HG03066 (cell line): ENCODE results near the gene PDZD8.
A peak's percentile ranks its signal among the peaks of the same experiment; 100 is the strongest.

Source experiments
- ATAC-seq: cut with Tn5 transposase; IDR thresholded peaks from one replicate; pipeline ENCODE4 v1.9.1; 2021; ENCODE audit warnings: low read depth; ENCODE audit not compliant: unreplicated experiment

PDZD8 gene

GRCh38 chr10:117352724-117353123 is 22.5 kb downstream of the PDZD8 start:
- ATAC-seq = no peak

GRCh38 chr10:117351996-117352395 is 23.2 kb downstream of the PDZD8 start:
- ATAC-seq = no peak

DNA sequence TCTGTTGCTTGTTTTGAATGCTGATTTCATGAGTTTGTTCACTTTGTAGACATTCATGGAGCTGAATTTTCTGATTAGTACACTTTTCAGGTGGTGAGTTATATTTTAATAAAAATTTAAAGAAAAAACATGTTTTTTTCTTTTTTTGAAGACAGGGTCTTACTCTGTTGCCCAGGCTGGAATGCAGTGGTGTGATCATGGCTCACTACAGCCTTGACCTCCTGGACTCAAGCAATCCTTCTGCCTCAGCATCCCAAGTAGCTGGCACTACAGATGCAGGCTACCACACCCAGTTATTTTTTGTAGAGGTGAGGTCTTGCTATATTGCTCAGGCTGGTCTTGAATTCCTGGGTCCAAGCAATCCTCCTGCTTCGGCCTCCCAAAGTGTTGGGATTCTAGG is 23.7 kb downstream of the PDZD8 start:
- no peak for ATAC-seq

GRCh38 chr10:117350909-117351308 is 24.3 kb downstream of the PDZD8 start:
- ATAC-seq = peak; percentile 84

DNA sequence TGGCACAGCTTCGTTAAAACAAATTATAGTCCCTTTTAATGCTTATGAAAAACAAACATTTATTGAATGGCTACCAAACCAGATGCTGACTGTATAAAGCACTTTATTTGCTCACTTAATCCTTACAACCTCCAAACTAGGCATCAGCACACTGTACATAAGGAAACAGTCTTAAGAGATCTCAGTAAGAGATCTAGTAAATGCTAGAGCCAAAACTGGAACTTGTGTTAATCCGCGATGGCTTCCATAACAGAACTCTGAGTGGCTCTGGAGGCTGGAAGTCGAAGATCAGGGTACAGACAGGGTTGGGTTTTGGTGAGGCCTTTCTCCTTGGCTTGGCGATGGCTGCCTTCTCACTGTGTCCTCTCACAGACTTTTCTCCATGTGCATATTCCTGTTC is 27.0 kb downstream of the PDZD8 start:
- no peak for ATAC-seq

DNA sequence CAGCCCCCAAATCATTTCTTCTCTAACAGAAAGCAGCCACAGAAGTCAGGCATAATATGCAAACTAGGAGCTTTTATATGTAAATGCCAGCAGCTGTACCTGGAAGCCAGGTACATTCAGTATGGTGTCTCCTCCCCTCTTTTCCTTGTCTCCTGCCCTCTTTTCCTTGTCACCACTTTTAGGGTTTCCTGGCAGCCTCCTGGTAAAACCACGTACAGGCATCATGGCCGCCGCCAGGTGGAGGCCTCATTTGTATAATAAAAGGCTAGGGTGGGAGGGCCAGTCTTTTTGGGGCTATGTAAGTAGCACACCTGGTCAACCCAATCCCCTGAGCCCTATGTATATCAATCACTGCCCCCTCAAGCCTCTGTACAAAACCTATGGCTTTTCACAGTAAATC is 28.7 kb downstream of the PDZD8 start:
- no peak for ATAC-seq

- ATAC-seq = no peak
Observed at GRCh38 chr10:117345143-117345542, 30.1 kb downstream of the PDZD8 start.

- ATAC-seq = no peak
Observed at GRCh38 chr10:117342641-117343040, 32.6 kb downstream of the PDZD8 start.

DNA sequence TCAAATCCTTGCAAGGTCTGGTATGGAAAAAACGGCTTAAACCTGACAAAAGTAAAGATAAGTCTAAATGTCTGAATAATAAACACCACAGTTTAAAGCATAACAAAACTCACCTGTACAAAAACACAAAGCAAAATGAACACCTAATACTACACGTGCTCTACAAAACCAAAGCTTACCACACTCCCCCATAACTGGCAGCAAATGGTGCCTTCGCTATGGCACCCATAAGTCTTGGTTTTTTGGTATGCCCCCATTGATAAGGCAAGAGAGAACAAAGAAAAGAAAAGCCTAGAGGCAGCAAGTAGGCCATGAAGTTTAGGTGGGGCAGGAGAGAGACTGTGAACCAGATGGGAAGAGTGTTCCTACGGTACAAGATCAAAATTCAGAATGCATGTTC is 34.2 kb downstream of the PDZD8 start:
- ATAC-seq = no peak

GRCh38 chr10:117339979-117340378 is 35.3 kb downstream of the PDZD8 start:
- ATAC-seq = no peak

GRCh38 chr10:117339578-117339977 is 35.7 kb downstream of the PDZD8 start:
- ATAC-seq = no peak

- ATAC-seq = no peak
Observed at GRCh38 chr10:117334926-117335325, 40.3 kb downstream of the PDZD8 start.

GRCh38 chr10:117334066-117334465 is 41.2 kb downstream of the PDZD8 start:
- no peak for ATAC-seq

DNA sequence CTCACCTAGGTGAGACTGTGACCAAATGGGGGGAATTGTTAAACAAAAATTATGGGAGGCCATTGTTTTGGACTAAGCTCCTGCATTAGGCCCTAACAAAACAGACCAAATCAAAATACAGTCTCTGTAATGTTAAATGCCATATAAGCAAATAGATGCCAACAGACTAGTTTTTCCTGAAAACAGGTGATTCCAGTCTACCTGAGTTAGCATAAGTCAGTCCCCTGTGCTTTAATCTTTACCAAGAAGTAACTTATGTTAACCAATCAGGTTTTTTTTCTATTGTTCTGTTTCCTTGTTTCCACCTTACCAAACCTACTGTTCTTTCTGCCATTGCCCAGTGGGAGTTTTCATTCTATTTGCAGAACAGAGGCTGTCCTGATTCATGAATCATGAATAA is 48.0 kb downstream of the PDZD8 start:
- no peak for ATAC-seq

DNA sequence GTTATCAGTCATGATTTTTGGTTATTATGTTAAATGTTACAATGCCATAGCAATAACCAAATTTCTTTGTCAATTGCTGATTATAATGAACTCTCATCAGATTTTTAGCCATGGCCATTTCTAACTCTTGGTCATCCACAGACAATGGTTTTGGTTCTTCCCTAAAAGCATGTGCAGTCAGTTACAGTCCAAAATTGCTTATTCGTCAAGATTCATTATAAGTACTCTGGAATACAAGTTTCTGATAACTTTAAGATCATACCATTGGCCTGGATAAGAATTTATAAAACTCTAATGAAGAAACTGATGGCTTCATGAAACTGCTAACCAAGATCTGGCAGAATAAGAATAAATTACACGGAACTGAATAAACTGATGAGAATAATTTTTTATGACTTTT is 50.9 kb downstream of the PDZD8 start:
- ATAC-seq = no peak

DNA sequence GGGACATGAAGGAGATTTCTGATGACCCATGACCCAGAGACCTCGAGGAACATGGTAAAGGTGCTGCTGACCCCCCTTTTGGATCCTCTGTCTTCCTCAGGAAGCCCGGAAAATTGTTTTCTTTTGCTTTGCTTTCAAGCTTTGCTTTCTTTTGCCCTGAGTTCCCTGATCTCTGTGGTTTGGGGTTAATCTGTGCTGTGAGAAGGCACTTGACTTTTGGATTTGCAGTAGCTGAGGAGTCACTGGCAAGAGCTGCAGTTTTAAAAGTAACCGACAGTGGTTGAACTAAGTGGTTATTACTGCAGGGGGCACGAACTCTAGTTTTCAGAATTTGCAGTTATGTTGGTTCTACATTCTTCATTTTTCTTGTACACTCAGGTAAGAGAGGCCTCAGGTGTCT is 53.0 kb downstream of the PDZD8 start:
- ATAC-seq = no peak

DNA sequence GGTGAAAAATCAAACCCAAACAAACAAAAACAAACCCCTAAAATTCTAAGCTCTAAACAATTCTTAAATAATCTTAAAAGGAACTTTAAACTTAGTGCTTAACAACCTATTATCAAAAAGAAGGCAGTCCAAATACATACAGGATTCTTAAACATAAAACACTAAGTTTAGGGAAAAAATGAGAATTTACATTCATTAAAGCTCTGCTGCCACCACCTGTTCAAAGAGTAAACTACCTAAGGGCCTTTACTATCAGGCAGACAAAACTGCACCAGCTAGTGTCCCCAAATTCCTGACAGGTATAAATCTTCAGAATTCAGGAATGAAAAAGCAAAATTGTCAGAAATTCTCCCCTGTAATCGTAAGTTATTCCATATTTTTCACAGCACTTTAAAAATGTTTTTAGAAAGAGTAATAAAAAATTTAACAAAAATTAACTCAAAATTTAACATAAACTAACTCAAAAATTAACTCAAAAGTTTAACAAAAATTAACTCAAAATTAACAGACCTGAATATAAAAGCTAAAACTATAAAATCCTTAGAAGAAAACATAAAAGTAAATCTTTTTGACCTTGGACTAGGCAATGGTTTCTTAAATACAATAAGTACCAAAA is 55.1 kb downstream of the PDZD8 start:
- ATAC-seq = no peak

DNA sequence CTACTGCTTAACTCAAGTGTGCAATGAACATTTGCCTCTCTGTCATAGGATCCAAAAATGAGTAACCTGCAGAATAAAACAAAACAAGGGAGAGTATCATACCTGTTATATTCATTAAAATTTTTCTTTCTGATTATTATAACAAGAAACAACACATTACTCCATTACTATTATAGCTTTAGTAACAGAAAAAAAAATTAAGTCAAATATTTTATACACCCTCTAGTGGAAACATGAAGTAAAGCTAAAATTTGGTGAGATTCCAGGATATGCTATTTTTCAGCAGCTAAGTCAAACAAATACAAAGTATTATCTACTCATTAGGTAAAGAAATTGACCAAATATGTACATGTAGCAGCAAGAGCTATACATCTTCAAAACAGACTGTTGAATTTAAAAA is 56.3 kb downstream of the PDZD8 start:
- no peak for ATAC-seq

- ATAC-seq = no peak
Observed at GRCh38 chr10:117316701-117317100, 58.5 kb downstream of the PDZD8 start.

DNA sequence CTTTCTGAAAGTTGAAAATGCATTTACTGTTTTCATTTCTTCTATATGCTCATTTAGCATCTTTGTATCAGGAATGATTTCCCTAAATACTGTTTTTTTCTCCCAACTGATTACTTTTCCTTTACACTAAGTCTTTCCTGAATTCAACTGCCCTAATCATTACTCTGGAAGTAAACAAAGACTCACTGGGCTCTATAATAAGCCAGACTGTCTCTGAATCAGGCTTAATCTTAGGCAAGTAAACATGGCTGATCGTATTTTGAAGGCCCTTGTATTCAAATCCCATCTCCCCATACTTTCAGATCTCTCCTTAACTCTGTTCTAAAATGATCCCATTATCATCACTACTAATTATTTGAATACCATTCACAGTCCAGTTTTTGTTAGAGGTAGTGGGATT is 61.6 kb downstream of the PDZD8 start:
- no peak for ATAC-seq

GRCh38 chr10:117312430-117312829 is 62.8 kb downstream of the PDZD8 start:
- no peak for ATAC-seq

DNA sequence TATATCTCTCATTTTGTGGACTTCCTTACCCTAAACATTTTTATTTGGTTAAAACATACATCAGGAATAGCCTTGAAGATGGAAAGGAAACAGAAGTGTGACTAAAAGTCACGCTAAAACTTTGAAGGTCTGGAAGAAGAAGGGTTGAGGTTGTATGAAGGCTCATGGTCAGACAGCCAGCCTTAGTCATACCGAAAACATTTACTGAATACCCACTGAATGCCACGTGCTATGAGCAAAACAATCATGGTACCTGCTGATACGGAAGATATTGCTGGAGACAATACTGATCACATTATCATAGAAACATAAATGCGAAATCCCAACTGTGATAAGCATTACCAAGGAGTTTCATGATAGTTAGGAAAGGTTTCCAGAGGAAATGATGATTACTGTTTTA is 64.0 kb downstream of the PDZD8 start:
- ATAC-seq = no peak

DNA sequence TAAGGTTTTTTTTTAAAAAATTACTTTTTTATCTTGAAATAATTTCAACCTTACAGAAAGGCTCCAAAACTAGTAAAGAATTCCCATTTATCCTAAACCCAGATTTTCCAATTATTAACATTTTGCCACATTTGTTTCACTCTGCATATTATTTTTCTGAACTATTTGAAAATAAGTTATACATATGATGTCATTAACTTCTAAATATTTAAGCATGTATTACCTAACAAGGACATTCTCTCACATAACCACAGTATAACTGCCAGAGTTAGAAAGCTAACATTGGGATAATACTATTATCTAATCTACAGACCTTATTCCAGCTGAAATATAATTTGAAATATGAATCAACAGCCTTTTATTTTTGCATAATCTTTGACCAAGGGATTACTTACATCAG is 68.6 kb downstream of the PDZD8 start:
- ATAC-seq = no peak
